Esophagus mucosa (tissue), 1 donor: ENCODE measurements around the gene UBTF. TPM values are rescaled to one million over a fixed set of nuclear protein-coding genes. Genes with fewer than 3 reads are reported as not detected.

ENCODE experiments used
- ATAC-seq: fragments of 200-7000 bp; cut with Tn5 transposase; one replicate; pipeline ENCODE4 v1.9.1; 2020
- total RNA-seq: library from RNA; stranded (reverse); gene quantifications from one replicate; pipeline ENCODE4 v1.2.4, GENCODE V29; 2023
- donor health status: DM: yes; HTN: yes; CAD: no.

Gene UBTF
- total RNA-seq, 1 donor from 2014 or later: 60.7 TPM

- no peak for ATAC-seq
Observed at GRCh38 chr17:44197107-44197506, 22.4 kb downstream of the UBTF start.

DNA sequence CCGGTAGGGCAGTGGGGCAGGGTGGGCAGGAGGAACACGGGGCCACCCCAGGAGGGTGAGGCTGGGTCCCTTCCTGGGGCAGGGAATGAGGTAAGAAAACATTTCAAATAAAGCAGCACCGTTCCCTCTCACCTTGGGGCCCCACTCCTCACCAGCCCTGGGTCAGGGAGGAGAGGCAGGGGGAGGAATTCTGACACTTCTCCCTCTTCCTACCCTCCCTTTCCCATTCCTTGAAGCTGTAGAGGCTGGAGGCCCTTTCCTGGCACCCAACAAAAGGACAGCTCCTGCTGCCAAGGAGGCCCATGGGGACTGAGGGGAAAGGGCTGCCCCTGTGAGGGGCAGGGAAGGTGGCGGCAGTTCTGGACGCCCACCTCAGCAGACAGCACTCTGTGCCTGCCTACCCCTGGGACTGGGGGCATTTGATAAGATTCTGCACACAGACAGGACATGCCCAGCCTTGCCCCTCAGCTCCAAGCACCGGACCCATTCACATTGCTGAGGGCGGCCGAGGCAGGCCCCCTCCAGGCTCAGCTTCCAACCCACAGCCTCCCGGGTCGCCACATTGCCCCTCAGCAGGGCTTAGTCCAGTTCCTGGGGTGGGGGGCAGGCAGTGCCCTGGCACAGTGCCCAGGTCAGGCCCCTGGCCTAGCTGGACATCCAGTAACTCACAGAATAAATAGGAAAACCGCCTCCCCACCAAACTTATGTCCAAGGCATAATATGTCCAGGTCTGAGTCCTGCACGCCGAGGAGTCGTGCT is 26.0 kb downstream of the UBTF start:
- no peak for ATAC-seq

- peak; percentile 1 for ATAC-seq
Observed at GRCh38 chr17:44192750-44193149, 26.7 kb downstream of the UBTF start.

DNA sequence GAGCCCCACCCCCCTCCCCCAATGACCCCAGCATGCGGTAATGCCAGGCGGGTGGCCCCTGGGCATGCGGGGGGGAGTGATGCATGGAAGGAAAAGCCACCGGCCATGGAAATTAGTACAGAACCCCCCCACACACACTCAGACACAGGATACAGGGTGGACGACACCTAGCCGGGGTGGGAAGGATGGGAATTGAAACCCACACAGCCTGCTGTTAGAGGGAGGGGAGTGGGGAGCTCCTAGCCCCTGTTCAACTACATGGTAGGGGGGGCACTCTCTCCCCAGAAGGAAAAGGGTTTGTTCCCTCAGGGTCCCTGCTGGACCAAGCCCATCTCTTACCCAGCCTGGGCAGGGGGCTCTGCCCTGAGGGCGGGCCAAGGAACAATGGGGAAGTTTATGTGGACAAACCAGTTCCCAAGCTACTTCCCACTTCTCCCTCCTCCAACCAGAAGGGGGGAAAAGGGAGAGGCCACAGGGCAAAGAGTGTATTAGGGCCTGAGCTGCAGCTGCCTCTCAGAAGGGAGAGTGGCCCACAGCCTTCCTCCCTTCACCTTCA is 27.5 kb downstream of the UBTF start:
- ATAC-seq: peak; percentile 39

DNA sequence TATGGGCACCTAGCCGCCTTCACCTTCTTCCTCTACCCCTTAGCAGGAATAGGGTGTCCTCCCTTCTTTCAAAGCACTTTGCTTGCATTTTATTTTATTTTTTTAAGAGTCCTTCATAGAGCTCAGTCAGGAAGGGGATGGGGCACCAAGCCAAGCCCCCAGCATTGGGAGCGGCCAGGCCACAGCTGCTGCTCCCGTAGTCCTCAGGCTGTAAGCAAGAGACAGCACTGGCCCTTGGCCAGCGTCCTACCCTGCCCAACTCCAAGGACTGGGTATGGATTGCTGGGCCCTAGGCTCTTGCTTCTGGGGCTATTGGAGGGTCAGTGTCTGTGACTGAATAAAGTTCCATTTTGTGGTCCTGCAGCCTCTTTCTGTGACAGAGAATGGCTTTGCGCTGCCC is 28.1 kb downstream of the UBTF start:
- ATAC-seq: no peak

- ATAC-seq: no peak
Observed at GRCh38 chr17:44190481-44190880, 29.0 kb downstream of the UBTF start.

DNA sequence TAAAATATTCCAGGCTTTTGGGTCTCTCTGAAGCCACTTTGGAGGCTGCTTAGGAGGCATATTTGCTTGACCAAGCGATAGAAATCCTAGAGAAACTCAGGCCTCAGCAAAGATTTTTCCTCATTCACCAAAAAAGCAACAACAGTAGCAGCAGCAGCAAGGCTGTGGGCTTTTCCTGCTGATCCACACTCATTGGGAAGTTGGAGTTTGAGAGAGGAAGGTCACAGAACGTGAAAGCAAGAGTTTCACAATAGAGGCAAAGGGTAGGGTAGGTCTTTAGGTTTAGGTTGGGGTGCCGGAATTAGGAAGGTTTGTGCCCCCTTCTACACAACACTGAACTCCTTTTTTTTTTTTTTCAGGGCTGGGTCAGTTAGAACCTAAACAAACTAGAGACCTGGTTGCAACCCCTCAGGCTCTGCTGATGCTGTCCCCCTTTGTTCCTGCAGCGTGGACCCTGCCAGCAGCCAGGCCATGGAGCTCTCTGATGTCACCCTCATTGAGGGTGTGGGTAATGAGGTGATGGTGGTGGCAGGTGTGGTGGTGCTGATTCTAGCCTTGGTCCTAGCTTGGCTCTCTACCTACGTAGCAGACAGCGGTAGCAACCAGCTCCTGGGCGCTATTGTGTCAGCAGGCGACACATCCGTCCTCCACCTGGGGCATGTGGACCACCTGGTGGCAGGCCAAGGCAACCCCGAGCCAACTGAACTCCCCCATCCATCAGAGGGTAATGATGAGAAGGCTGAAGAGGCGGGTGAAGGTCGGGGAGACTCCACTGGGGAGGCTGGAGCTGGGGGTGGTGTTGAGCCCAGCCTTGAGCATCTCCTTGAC is 30.7 kb downstream of the UBTF start:
- ATAC-seq: no peak

- peak; percentile 55 for ATAC-seq
Observed at GRCh38 chr17:44187131-44187899, 32.2 kb downstream of the UBTF start.

DNA sequence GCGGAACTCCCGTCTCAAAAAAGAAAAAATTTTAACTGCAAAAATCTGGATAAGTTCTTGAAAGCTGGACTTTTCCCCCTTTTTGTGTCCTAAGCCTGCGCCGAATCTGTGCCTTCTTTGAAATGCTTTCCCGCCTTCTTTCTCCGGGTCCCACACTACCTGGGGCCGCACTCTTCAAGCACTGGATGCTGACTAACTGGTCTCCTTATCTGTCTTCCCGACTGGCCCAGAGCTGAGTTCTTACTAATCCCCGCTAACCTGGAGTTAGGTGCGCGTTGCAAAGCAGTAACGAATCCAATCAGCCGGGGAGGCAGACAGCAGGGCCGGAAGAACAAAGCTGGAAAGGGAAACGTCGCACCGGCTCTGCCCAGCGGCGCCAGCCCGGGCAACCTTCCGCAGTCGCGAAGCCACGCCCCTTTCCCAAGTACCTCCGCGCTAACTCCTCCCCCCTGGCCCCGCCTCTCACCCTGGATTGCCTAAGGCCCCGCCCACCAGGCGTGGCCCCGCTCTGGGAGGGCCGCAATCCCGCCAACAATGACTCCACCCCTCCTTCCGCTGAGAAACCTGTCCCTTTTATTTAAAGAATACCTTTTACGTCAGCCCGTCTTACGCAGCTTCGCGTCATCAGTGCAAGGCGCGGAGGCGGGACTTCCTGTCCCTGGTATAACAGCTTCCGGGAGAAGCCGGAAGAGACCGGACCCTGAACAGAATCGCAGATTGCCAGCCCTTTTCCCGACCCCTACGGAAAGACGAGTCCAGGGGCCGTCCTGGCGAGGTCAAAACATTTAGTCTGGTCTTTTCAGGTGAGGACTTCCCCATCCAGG is 33.0 kb downstream of the UBTF start, which contains the start of gene TMUB2:
TSS of gene TMUB2 (plus strand) at position 666 of the 824 bp plus-strand sequence. CDS start 737 bp downstream, outside the sequence.
- ATAC-seq: peak; percentile 97

- ATAC-seq: no peak
Observed at GRCh38 chr17:44184212-44184810, 35.2 kb downstream of the UBTF start.

DNA sequence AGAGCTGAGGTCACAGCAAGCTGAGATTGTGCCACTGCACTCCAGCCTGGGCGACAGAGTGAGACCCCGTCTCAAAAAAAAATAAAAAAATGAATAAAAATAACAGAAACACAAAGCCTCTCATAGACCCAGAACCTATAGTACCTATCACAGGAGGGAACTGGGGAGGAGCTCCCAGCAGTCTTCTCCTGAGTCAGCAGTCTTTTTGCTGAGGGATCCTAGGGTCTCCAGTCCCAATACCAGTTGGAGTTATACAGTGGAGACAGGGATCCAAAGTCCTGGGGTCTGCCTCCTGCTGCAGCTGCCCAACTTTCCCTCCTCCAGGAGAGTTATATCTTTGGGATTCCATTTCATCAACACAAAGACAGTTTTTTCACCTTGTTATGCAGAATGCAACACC is 36.5 kb downstream of the UBTF start:
- ATAC-seq: no peak

DNA sequence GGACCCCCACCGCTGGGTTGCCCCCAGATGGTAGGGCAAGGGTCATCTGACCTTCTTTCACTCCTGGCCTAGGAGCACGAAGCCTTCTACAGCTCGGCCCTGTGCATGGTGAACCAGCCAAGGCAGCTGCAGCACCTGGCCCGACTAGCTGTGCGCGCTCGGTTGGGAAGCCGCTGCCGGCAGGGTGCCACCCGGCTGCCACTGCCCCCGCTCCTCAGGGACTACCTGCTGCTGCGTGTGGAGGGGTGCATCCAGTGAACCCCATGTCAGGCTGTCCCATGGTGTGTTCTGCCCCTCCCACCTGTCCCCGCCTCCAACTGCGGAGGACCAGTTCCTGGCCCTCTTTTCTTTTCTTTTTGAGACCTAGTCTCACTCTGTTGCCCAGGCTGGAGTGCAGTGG is 41.3 kb downstream of the UBTF start:
- peak; percentile 21 for ATAC-seq

- ATAC-seq: peak; percentile 31
Observed at GRCh38 chr17:44177640-44178039, 41.8 kb downstream of the UBTF start.

- ATAC-seq: peak; percentile 44
Observed at GRCh38 chr17:44176671-44177501, 42.6 kb downstream of the UBTF start.

DNA sequence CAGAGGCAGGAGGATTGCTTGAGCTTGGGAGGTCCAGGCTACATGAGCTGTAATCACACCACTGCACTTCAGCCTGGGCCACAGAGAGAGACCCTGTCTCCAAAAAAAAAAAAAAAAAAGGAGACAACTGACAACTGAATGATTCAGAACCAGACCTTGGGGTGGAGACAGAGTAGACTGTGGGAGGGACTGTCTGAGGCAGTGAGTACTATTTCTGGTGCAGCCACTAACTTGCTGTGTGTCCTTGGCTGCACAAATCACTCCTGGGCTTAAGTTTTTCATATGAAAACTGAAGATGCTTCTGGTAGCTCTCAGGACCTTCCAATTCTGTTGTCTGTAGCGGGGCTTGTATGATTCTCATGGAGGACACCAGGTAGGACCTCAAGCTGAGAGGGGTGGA is 43.2 kb downstream of the UBTF start:
- ATAC-seq: peak; percentile 4

GRCh38 chr17:44174427-44174826 is 45.0 kb downstream of the UBTF start:
- ATAC-seq: no peak

DNA sequence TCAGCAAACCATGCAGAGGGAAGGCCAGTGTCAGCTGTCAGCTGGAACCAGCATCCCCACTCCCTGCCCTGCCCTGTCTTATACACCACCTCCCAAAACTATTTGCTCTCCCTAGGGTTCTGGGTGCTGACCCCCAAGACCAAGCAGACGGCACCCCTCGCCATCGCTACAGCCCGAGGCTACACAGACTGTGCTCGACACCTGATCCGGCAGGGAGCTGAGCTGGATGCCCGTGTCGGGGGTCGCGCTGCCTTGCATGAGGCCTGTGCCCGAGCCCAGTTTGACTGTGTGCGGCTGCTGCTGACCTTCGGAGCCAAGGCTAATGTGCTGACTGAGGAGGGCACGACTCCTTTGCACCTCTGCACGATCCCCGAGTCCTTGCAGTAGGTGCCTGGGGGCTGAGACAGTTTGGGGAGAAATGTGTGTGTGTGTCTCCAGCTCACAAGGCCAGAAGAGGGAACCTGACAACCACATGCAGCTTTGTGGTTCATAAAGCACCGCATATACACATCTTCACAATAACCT is 47.5 kb downstream of the UBTF start:
- ATAC-seq: no peak

DNA sequence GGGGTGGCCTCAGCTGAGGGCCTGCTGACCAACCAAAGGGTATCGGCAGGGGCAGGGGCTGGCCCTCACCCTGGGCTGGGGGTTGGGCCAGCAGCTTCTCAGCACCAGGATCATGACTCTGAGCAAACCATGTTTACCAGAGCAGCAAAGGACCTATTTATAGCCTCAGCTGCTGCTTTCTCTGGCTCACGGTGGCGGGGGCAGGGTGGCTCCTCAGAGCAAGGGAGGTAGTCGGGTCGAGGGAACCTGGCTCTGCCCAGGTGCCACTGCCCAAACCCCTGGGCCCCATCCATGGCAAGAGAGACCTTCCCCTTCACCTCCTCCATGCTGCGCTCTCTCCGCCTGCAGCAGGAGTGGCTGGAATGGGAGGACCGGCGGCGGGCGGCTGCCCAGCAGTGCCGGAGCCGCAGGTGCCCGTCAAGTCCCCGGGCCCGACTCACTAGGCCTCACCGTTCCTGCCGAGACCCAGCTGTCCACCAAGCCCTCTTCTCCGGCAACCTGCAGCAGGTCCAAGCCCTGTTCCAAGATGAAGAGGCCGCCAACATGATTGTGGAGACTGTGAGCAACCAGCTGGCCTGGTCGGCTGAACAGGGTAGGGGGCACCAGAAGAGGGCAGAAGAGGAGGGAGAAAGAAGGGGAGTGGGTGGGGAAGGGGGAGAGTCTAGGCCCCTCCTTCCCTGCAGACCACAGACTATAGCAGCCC is 48.8 kb downstream of the UBTF start, which contains the start of gene ASB16:
TSS of gene ASB16 (plus strand) at position 206 of the 703 bp plus-strand sequence. CDS start at position 292, 86 bp downstream.
- no peak for ATAC-seq

DNA sequence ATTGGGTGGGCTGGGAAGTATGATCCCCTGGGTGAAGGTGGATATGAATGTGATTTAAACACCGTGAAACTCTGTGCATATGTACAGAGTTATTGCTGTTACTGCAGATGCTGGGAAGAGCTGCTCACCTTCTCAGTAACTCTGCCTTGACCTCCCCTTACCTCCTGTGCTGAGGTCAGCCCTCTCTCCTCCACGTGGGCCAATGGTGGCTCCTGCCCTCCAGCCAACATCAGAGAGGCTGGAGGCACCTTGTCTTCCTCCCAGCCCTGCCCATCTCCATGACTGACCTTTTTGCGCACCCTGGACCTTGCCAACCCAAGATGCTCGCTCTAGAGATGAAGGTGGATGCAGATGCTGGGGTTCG is 49.4 kb downstream of the UBTF start:
- peak; percentile 7 for ATAC-seq
